Ishikawa (cell line): ENCODE measurements around the gene LRFN4.

ENCODE experiments used
- EP300 ChIP-seq: IDR thresholded peaks from 2 replicates; pipeline ENCODE4 v1.6.1; 2012; ENCODE audit warnings: borderline replicate concordance
- FOXM1 ChIP-seq: IDR thresholded peaks from 2 replicates; pipeline ENCODE4 v1.6.1; 2012; ENCODE audit warnings: low read depth, borderline replicate concordance
- YY1 ChIP-seq: IDR thresholded peaks from 2 replicates; pipeline ENCODE4 v1.6.1; 2012; ENCODE audit warnings: low read depth
- ZBTB7A ChIP-seq: IDR thresholded peaks from 2 replicates; pipeline ENCODE4 v1.6.1; 2012; ENCODE audit warnings: low read depth

DNA sequence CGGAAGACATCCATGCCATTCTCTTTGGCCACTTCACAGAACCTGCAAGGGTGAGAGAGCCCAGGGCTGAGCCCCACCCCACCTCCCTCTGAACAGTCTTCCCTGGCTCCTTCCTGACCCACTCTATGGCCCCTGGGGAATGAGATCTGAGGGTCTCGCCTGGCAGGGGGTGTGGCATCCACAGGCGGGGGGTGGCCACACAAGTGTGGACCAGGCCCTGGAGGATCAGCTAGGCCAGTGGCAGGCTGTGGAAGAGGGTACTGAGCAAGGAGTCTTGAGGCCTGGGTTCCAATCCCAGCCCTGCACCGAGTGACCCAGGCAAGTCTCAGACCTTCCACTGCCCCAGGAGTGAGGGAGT lies 5.6 kb upstream of the LRFN4 start:
- TF ChIP-seq ZBTB7A (no peak), EP300 (no peak), FOXM1 (no peak), YY1 (no peak)
